GM12801 (cell line): Measurements from ENCODE around the gene FRY.

Experiments
- TF ChIP-seq, protein P1 (sequence below): IDR thresholded peaks from one replicate; pipeline ENCODE4 v1.5.1; 2011; ENCODE audit warnings: control low read depth; ENCODE audit not compliant: insufficient read length; ENCODE audit errors: extremely low read depth

The FRY gene

DNA sequence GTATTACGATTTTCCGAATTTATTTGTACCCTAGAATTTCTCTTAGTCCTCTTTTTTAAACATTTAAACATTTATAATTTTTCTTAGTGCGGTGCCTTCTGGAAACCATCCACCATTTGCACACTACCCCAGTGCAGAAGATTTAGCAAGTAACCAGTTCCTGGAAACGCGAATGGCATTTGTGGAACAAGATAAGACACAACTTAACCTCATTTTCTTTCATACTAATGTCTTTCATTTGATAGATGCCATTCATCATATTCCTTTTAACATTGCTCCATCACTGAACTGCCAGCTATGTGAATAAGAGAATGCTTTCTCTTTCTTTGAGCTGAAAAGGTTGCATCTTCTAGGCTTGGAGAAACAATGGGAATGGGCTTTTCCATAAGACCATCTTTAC lies 6.8 kb downstream of the FRY start:
- TF ChIP-seq, protein P1, sequence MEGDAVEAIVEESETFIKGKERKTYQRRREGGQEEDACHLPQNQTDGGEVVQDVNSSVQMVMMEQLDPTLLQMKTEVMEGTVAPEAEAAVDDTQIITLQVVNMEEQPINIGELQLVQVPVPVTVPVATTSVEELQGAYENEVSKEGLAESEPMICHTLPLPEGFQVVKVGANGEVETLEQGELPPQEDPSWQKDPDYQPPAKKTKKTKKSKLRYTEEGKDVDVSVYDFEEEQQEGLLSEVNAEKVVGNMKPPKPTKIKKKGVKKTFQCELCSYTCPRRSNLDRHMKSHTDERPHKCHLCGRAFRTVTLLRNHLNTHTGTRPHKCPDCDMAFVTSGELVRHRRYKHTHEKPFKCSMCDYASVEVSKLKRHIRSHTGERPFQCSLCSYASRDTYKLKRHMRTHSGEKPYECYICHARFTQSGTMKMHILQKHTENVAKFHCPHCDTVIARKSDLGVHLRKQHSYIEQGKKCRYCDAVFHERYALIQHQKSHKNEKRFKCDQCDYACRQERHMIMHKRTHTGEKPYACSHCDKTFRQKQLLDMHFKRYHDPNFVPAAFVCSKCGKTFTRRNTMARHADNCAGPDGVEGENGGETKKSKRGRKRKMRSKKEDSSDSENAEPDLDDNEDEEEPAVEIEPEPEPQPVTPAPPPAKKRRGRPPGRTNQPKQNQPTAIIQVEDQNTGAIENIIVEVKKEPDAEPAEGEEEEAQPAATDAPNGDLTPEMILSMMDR = no peak

DNA sequence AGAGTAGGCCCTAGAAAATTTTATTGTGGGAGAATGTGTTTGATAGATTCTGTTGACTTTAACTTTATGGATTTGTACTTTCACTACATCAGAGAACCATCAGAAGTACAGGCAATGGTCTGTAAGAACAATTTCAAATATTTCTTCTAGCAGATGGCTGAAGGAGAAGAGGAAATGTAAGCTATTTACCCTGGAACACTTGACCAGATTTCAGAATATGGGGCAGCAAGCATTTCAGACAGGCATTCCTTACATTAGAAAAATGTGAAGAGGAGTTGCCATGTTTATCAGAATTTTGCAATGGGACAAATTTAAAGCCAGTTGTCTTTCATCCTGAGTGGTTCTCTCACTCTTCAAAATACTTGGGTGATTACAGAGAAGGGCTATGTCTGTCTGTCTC lies 7.5 kb downstream of the FRY start:
- TF ChIP-seq, protein P1 = no peak

DNA sequence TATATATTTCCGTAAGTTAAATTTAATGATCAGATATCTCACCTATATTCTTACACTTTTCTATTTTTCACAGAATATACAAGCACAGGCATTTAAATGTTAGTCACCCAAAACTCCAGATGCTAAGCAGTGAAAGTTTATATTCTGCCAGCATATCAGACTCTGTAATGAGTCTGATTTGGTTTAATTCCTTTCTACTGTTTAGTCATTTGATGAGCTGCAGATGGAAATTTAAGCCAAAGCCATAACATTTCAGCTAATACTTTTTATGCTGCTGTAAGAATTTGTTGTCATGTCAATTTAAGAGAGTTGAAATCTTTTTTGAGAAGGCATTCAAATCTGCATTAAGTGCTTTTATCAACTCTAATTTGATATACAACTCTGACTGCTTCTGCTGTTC lies 8.0 kb downstream of the FRY start:
- TF ChIP-seq, protein P1 = no peak

DNA sequence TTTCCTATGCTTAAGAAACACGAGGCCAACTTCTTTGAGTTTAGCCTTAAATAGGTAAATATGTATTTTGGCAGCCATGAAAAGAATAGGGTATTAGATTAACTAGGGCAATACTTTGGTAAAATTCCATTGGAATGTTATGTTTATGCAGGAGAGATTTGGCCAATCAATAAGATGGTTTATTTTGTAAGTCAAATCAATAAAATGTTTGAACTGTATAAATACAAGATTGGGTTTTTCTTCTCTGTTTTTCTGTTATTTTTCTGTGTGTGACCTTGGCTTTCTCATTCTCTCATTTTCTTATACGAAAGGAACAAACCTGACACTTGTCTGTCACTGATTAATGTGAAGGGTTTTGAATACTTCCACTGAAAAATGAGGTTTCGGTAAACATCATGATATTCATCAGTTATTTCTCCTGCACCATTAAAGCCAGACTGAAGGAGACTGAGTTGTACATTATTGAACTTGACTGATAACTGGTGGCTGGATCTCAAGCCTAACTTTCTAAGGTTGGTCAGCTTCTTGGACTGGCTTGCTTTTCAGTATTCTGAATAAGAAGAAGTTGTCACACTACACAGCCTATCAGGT lies 8.6 kb downstream of the FRY start:
- TF ChIP-seq, protein P1 = no peak

DNA sequence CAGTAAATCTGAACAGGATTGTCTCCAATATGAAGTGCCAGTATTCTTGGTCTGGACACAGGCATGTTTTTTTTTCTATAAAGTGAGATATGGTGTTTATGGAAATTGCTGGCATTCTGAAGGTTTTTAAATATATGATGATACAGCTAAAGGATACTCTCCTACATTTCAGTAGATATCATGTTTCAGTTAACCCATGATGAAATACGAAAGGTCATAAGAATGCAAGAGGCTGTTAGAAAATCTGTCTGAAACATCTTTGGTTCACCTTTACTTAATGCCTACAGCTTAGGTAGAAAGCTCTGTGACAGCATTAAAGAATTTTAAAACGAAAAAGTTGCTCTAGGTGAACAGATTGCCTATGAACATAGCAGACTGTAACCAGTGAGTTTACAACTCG lies 9.1 kb downstream of the FRY start:
- TF ChIP-seq, protein P1 = no peak

DNA sequence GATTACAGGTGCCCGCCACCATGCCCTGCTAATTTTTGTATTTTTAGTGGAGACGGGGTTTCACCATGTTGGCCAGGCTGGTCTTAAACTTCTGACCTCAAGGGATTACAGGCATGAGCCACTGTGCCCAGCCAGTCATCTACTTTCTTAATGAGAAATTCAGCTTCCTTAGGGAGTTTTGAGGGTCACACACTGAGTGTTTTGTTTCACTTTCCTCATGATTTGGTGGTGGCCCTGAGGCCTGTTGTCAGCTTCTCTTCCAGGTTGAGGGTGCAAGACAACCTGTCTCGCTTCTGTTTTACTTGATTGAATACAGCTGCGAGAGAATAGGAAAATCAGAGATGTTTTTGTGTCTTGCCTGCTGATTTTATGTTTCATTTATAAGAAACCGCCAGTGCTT lies 9.9 kb downstream of the FRY start:
- TF ChIP-seq, protein P1 = no peak

DNA sequence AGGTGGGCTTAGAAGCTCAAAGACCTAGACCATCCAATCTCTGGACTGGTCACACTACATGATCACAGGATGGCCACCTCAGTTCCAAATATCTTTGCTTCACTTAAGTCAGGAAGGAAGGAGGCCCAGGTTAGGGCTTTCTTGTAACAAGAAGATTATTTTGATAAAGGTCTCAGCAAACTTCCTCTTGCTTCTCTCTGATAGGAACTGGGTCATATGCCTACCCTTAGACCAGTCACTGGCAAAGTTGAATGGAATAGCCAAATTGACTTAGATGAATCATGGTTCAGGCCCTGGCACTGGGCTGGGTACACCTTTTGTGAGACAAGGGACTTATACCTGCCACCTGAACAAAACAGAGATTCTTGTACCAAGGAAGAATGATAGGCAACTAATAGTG lies 11.0 kb downstream of the FRY start:
- TF ChIP-seq, protein P1 = no peak
